ENCODE measurements around the gene METTL24.

DNA sequence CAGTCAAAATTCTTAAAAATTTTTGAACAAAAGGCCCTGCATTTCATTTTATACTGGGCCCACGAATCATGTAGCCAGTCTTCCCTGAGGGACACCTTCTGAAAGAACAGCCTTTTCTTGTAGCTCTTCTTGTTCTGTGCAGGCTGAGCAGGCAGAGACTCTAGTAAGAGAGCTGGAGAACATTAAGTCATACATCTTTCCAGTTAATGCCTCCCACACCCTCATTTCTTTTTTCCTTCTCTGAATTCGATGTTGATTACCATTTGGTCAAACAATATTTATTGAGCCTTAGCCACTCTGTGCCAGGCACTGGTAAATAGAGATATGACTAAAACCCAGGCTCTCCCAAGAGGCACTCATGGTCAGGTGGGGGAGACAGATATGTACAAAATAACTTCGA is 33.6 kb downstream of the METTL24 start:
- TF ChIP-seq EZH2 (IDR thresholded peaks at IDR 0.05; ENCODE audit: insufficient read depth, poor library complexity, severe bottlenecking): no peak
- no peak for TF ChIP-seq EZH2phosphoT487 (IDR thresholded peaks at IDR 0.05; ENCODE audit: insufficient read depth, low read depth)
